ENCODE data around the gene FUCA1.
"Not testable (repeated sequence)": the region's sequence is repeated elsewhere in the genome, so short reads cannot be mapped to it uniquely, and the experiment has no call there.

FUCA1 gene

GRCh38 chr1:23867895-23868556 is at the start of gene FUCA1:
Gene FUCA1 (minus strand): TSS chr1:23868290. CDS start chr1:23868286, 4 bp downstream.
- peak; percentile 86 to 89 for DNase-seq (ENCODE audit: low read depth in 2 of 2)

- DNase-seq (ENCODE audit: low read depth in 2 of 2), result peak; percentile 43
These were observed 48.4 kb upstream of the FUCA1 start for GRCh38 chr1:23916209-23917131.

GRCh38 chr1:23915466-23915865 is 47.4 kb upstream of the FUCA1 start:
- DNase-seq (ENCODE audit: low read depth in 2 of 2), result no peak

- DNase-seq (ENCODE audit: low read depth in 2 of 2), result no peak
These were observed 46.8 kb upstream of the FUCA1 start for GRCh38 chr1:23914921-23915320.

- DNase-seq (ENCODE audit: low read depth in 2 of 2), result no peak
These were observed 45.3 kb upstream of the FUCA1 start, which contains the start of gene CNR2 for GRCh38 chr1:23913212-23913880. Gene CNR2 (minus strand): TSS chr1:23913362. CDS start chr1:23875617, 37,745 bp downstream.

- DNase-seq (ENCODE audit: low read depth in 2 of 2), result no peak
These were observed 43.8 kb upstream of the FUCA1 start for GRCh38 chr1:23911921-23912320.

- no peak for DNase-seq (ENCODE audit: low read depth in 2 of 2)
These were observed 42.6 kb upstream of the FUCA1 start for GRCh38 chr1:23910553-23911246.

- DNase-seq (ENCODE audit: low read depth in 2 of 2), result no peak
These were observed 42.1 kb upstream of the FUCA1 start for GRCh38 chr1:23910144-23910543.

GRCh38 chr1:23909412-23909811 is 41.3 kb upstream of the FUCA1 start:
- no peak for DNase-seq (ENCODE audit: low read depth in 2 of 2)

- DNase-seq (ENCODE audit: low read depth in 2 of 2), result no peak
These were observed 40.6 kb upstream of the FUCA1 start for GRCh38 chr1:23908453-23909341.

- no peak for DNase-seq (ENCODE audit: low read depth in 2 of 2)
These were observed 38.6 kb upstream of the FUCA1 start for GRCh38 chr1:23906731-23907130.

- DNase-seq (ENCODE audit: low read depth in 2 of 2), result no peak
These were observed 37.5 kb upstream of the FUCA1 start for GRCh38 chr1:23905461-23906025.

- peak; percentile 64 to 65 for DNase-seq (ENCODE audit: low read depth in 2 of 2)
These were observed 36.8 kb upstream of the FUCA1 start for GRCh38 chr1:23904748-23905357.

- no peak for DNase-seq (ENCODE audit: low read depth in 2 of 2)
These were observed 35.7 kb upstream of the FUCA1 start for GRCh38 chr1:23903754-23904153.

- DNase-seq (ENCODE audit: low read depth in 2 of 2), result no peak
These were observed 34.5 kb upstream of the FUCA1 start for GRCh38 chr1:23902321-23903278.

GRCh38 chr1:23900017-23900416 is 31.9 kb upstream of the FUCA1 start:
- DNase-seq (ENCODE audit: low read depth in 2 of 2), result not testable (repeated sequence)

GRCh38 chr1:23899070-23899469 is 31.0 kb upstream of the FUCA1 start:
- no peak for DNase-seq (ENCODE audit: low read depth in 2 of 2)

GRCh38 chr1:23897083-23897482 is 29.0 kb upstream of the FUCA1 start:
- no peak for DNase-seq (ENCODE audit: low read depth in 2 of 2)

GRCh38 chr1:23896491-23896890 is 28.4 kb upstream of the FUCA1 start:
- no peak for DNase-seq (ENCODE audit: low read depth in 2 of 2)
